CD14-positive monocyte (primary cell): ENCODE results near the gene CPT1A. TPM values are rescaled to one million over a fixed set of nuclear protein-coding genes. Genes with fewer than 3 reads are reported as not detected.
A peak's percentile ranks its signal among the peaks of the same experiment; 100 is the strongest.

Experiments used
- DNase-seq, 3 donors: peaks; one replicate each; pipeline ENCODE4 v3.0.0-alpha.2; 2011 to 2022
- H2AFZ ChIP-seq: 2 replicates; pipeline ENCODE4 v1.6.0; 2012; ENCODE audit warnings: mild to moderate bottlenecking, low read depth, low read length, inconsistent platforms; ENCODE audit not compliant: insufficient read depth, poor library complexity, severe bottlenecking
- H3K27ac ChIP-seq, 2 donors: 1 replicate in 1 of 2; 2 replicates in 1 of 2; pipeline ENCODE4 v1.5.1; 2012 to 2013; ENCODE audit warnings: low read length in 2 of 2, control low read depth in 1 of 2, inconsistent platforms in 1 of 2, low read depth in 1 of 2, mild to moderate bottlenecking in 1 of 2
- H3K27me3 ChIP-seq, 2 donors: one replicate each; pipeline versions ENCODE4 v1.6.0 to v1.6.1; 2011 to 2013; ENCODE audit warnings: low read length in 2 of 2; ENCODE audit not compliant: control insufficient read depth in 2 of 2, insufficient read depth in 2 of 2
- H3K36me3 ChIP-seq, 2 donors: replicated peaks in 1 of 2; 1 replicate in 1 of 2; 2 replicates in 1 of 2; pipeline versions ENCODE4 v1.5.1 to v1.6.1; 2012 to 2013; ENCODE audit warnings: low read length in 2 of 2, control low read depth in 1 of 2, inconsistent platforms in 1 of 2, mild to moderate bottlenecking in 1 of 2; ENCODE audit not compliant: insufficient read depth in 2 of 2, control insufficient read depth in 1 of 2
- H3K4me1 ChIP-seq, 2 donors: 1 replicate in 1 of 2; 2 replicates in 1 of 2; pipeline versions ENCODE4 v1.5.1 to v1.6.1; 2012 to 2013; ENCODE audit warnings: low read length in 2 of 2, control low read depth in 1 of 2, inconsistent platforms in 1 of 2, mild to moderate bottlenecking in 1 of 2, moderate library complexity in 1 of 2; ENCODE audit not compliant: insufficient read depth in 2 of 2, control insufficient read depth in 1 of 2
- H3K4me2 ChIP-seq: replicated peaks from 2 replicates; pipeline ENCODE3; 2012; ENCODE audit warnings: low read length, moderate library complexity, mild to moderate bottlenecking; ENCODE audit not compliant: poor library complexity, severe bottlenecking; ENCODE audit errors: extremely low read depth
- H3K4me3 ChIP-seq, 3 experiments: fragments of 200-600 bp in 1 of 3; sonication (generic) in 1 of 3; replicated peaks in 1 of 3; 1 replicate in 2 of 3; 2 replicates in 1 of 3; pipeline ENCODE4 v1.5.1; 2011 to 2013; ENCODE audit warnings: low read length in 3 of 3, mild to moderate bottlenecking in 3 of 3, control low read depth in 2 of 3, low read depth in 2 of 3, inconsistent platforms in 1 of 3, moderate library complexity in 1 of 3
- H3K79me2 ChIP-seq: 2 replicates; pipeline ENCODE4 v1.6.0; 2012; ENCODE audit warnings: mild to moderate bottlenecking, control low read depth, inconsistent platforms, low read length, moderate library complexity; ENCODE audit not compliant: insufficient read depth
- H3K9ac ChIP-seq: 2 replicates; pipeline ENCODE4 v1.6.0; 2017; ENCODE audit warnings: low read length, mild to moderate bottlenecking; ENCODE audit not compliant: insufficient read depth, poor library complexity, severe bottlenecking
- H3K9me3 ChIP-seq, 2 donors: replicated peaks in 1 of 2; 1 replicate in 1 of 2; 2 replicates in 1 of 2; pipeline versions ENCODE4 v1.5.1 to v1.6.1; 2012 to 2013; ENCODE audit warnings: low read length in 2 of 2, control low read depth in 1 of 2; ENCODE audit not compliant: control insufficient read depth in 1 of 2, insufficient read depth in 1 of 2
- H4K20me1 ChIP-seq: 2 replicates; pipeline ENCODE4 v1.6.0; 2012; ENCODE audit warnings: mild to moderate bottlenecking, low read length, control low read depth, moderate library complexity; ENCODE audit not compliant: insufficient read depth
- H3K27ac Mint-ChIP-seq, 7 donors: one replicate each; pipeline ENCODE4 v1.8.0; 2020; ENCODE audit warnings: mild to moderate bottlenecking in 7 of 7, mixed read lengths in 7 of 7, moderate library complexity in 6 of 7, inconsistent platforms in 2 of 7
- H3K27me3 Mint-ChIP-seq, 3 donors: one replicate each; pipeline ENCODE4 v1.8.0; 2021 to 2022; ENCODE audit warnings: low read depth in 3 of 3, mild to moderate bottlenecking in 3 of 3, mixed read lengths in 3 of 3, moderate library complexity in 3 of 3, inconsistent platforms in 1 of 3
- H3K36me3 Mint-ChIP-seq, 2 donors: one replicate each; pipeline ENCODE4 v1.8.0; 2020; ENCODE audit warnings: mixed read lengths in 2 of 2, inconsistent platforms in 1 of 2, mild to moderate bottlenecking in 1 of 2
- H3K4me1 Mint-ChIP-seq: one replicate; pipeline ENCODE4 v1.8.0; 2020; ENCODE audit warnings: mild to moderate bottlenecking, mixed read lengths
- H3K4me3 Mint-ChIP-seq, 2 donors: one replicate each; pipeline ENCODE4 v1.8.0; 2020; ENCODE audit warnings: mild to moderate bottlenecking in 2 of 2, mixed read lengths in 2 of 2, moderate library complexity in 1 of 2
- H3K9me3 Mint-ChIP-seq, 7 donors: one replicate each; pipeline ENCODE4 v1.8.0; 2020 to 2022; ENCODE audit warnings: mixed read lengths in 7 of 7, mild to moderate bottlenecking in 6 of 7, moderate library complexity in 6 of 7, inconsistent platforms in 2 of 7
- WGBS: methylation state at CpG from one replicate; pipeline ENCODE4 v1.1.5; 2013; ENCODE audit warnings: missing lambda C conversion rate; ENCODE audit not compliant: insufficient coverage; 5-methylcytosine and 5-hydroxymethylcytosine counted together
- intact Hi-C, 2 donors: fragments of 100-400 bp; cut with micrococcal nuclease; formaldehyde crosslinking; loops; one replicate each; pipeline versions ENCODE4 v1.15.0 to v1.15.1; 2023
- polyA minus RNA-seq: library from RNA; depleted of rRNA, polyadenylated mRNA; stranded (reverse); fragments of >200 nt; gene quantifications from 2 replicates; pipeline ENCODE4 v1.2.3, GENCODE V29; 2012
- polyA plus RNA-seq, 3 donors: library from polyadenylated mRNA; depleted of rRNA in 1 of 3; unstranded in 2 of 3; stranded (reverse) in 1 of 3; fragments of 300-500 nt in 2 of 3; fragments of >200 nt in 1 of 3; fragmentation: Illumina TruSeq in 2 of 3; gene quantifications; 1 replicate in 2 of 3; 2 replicates in 1 of 3; pipeline ENCODE4 v1.2.3, GENCODE V29; 2012 to 2021
- total RNA-seq, 12 experiments: library from RNA in 1 of 12; stranded (reverse) in 1 of 12; fragments of 120-200 nt in 1 of 12; gene quantifications; one replicate each; pipeline ENCODE4 v1.2.4 and lab custom pipeline; 2013 to 2026; ENCODE audit warnings: mixed read lengths in 6 of 12, inconsistent platforms in 1 of 12
- TF ChIP-seq, protein P1 (sequence below): fragments of 200-600 bp; IDR thresholded peaks from one replicate; pipeline ENCODE4 v1.8.0; 2022; ENCODE audit warnings: antibody characterized with exemption, mild to moderate bottlenecking

The CPT1A gene
- 27.5 TPM for total RNA-seq (2013)
- 10 to 100 TPM in 1 of 3 donors, 1 to 10 TPM in 2; 5.6 to 42.5 (median 7.0) TPM for polyA plus RNA-seq
- polyA minus RNA-seq, result 30.1 and 38.5 TPM in 2 replicates
- 31.0 to 115 (median 80.3) reads per million in 11 experiments for total RNA-seq (lab: John Stamatoyannopoulos, UW)

DNA sequence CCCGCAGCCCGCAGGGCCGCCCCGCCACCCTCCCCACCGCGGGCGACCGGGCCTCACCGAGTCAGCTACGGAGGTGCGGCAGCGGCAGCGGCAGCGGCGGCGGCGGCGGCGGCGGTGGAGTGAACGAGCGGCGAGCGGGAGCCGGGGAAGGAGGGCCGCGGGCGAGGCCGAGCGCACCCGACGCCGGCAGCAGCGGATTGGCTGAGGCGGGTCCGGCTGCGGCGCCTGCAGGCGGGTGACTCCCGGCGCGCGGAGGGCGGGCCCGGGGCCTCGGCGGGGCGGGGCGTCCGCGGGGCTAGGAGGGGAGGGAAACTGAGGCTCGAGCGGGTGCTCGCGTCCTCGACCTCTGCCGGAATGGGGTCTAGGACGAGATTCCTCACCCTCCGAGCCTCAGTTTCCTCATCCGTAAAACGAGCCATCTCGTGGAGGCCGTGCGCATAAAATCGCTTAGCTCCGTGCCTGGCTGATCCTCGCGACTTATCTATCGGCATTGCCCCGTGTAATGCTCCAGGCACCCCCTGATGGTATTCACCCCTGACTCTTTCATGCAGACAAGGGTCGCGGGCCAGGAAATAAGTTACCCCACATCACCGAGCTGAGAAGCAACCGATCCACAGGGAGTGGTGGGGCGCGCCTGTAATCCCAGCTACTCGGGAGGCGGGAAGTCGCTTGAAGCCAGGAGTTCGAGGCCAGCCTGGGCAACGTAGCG, at the start of gene CPT1A:
CPT1A (minus strand) TSS at position 199 of the 709 bp plus-strand sequence. CDS start 26,442 bp downstream, outside the sequence.
- Mint-ChIP-seq H3K36me3 (peaks cover 0 to 5% of the 10 kb centered on the region in 2 donors), H3K4me1 (peaks cover 50% of the 10 kb centered on the region), H3K9me3 (no peaks in the 10 kb centered on the region), H3K4me3 (peak within 1 kb of the TSS; percentile 95 to 97), H3K27me3 (peaks cover 4 to 14% (median 6%) of the 10 kb centered on the region in 3 donors), H3K27ac (peak within 1 kb of the TSS; percentile 45 to 93 (median 83))
- H3K4me2 ChIP-seq, result peak within 1 kb of the TSS; percentile 98
- peaks cover 54 to 70% of the 10 kb centered on the region in 2 donors for H3K4me1 ChIP-seq
- DNase-seq, result peak; percentile 38 to 65 (median 62)
- H3K9ac ChIP-seq, result peak within 1 kb of the TSS; percentile 86
- TF ChIP-seq, protein P1, sequence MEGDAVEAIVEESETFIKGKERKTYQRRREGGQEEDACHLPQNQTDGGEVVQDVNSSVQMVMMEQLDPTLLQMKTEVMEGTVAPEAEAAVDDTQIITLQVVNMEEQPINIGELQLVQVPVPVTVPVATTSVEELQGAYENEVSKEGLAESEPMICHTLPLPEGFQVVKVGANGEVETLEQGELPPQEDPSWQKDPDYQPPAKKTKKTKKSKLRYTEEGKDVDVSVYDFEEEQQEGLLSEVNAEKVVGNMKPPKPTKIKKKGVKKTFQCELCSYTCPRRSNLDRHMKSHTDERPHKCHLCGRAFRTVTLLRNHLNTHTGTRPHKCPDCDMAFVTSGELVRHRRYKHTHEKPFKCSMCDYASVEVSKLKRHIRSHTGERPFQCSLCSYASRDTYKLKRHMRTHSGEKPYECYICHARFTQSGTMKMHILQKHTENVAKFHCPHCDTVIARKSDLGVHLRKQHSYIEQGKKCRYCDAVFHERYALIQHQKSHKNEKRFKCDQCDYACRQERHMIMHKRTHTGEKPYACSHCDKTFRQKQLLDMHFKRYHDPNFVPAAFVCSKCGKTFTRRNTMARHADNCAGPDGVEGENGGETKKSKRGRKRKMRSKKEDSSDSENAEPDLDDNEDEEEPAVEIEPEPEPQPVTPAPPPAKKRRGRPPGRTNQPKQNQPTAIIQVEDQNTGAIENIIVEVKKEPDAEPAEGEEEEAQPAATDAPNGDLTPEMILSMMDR, result no peak
- H2AFZ ChIP-seq, result peak within 1 kb of the TSS; percentile 88
- H3K9me3 ChIP-seq, result no peaks in the 10 kb centered on the region
- H3K4me3 ChIP-seq, result peak within 1 kb of the TSS; percentile 85 to 91 (median 89)
- WGBS, result 2% methylated on average over 70 of the region's 82 CpGs
- intact Hi-C loops, result loop anchor here (5.0 kb wide), 1 partner anchor 60 kb away; the partner anchor contains the start of genes IGHMBP2 (in 2 of the 2) and MRPL21 (in 2 of the 2)
- no peaks in the 10 kb centered on the region for H3K36me3 ChIP-seq
- peak within 1 kb of the TSS; percentile 84 to 94 for H3K27ac ChIP-seq
- peaks cover 51% of the 10 kb centered on the region for H3K79me2 ChIP-seq
- peaks cover 30% of the 10 kb centered on the region for H4K20me1 ChIP-seq
- H3K27me3 ChIP-seq, result no peaks in the 10 kb centered on the region

DNA sequence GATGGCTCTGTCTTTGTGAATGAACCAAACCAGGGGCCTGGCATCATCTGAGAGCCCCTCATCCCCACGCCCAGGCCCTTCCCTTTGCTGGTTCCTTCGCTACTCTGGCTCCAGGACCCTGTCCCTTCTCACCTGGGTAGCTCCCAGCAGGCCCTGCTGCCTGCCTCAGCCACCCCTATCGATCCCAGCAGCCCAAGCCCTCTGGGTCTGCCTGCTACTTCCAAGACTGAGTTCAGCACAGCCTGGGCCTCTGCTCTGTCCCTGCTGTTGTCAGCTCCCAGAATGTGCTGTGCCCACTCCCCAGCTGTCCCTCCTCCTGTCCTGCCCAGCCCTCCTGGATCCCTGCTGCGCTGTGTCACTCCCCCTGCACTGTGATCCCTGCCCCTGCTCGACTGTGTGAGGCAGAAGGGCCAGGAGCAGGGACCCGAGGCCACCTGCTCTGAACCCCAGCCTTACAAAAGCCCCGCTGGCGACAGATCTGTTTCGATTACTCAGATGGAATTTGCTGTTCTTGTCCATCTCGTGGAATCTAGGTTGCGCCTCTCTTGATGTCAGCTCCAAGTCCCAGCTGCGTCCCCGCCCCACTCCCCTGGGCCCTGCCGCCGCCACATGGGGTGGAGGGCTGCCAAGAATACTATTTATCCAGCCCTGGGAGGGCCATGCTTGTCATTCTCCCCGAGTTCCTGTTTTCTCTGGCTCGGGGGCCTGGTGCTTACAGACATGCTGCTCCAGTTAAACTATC, 48.9 kb upstream of the CPT1A start:
- WGBS, result 67% methylated on average over 16 of the region's 17 CpGs
- peaks cover 45 to 55% of the 10 kb centered on the region in 2 donors for H3K36me3 ChIP-seq
- no peaks in the 10 kb centered on the region for H3K9me3 ChIP-seq
- H4K20me1 ChIP-seq, result no peaks in the 10 kb centered on the region
- H3K9ac ChIP-seq, result no peak overlapping the region
- no peak overlapping the region for H3K4me2 ChIP-seq
- Mint-ChIP-seq H3K4me1 (peaks cover 2% of the 10 kb centered on the region), H3K4me3 (no peak overlapping the region), H3K36me3 (peaks cover 49 to 59% of the 10 kb centered on the region in 2 donors), H3K9me3 (peaks cover 0 to 3% (median 0%) of the 10 kb centered on the region in 7 donors), H3K27ac (peak overlapping the region in 3 of 7 donors; percentile 22 to 80 (median 36)), H3K27me3 (no peaks in the 10 kb centered on the region)
- no peaks in the 10 kb centered on the region for H3K27me3 ChIP-seq
- intact Hi-C loops, result no loop called here
- no peak overlapping the region for H2AFZ ChIP-seq
- H3K79me2 ChIP-seq, result no peaks in the 10 kb centered on the region
- H3K4me3 ChIP-seq, result no peak overlapping the region
- H3K27ac ChIP-seq, result no peak overlapping the region
- H3K4me1 ChIP-seq, result no peaks in the 10 kb centered on the region
- no peak for DNase-seq
- TF ChIP-seq, protein P1, result no peak
